HG03521 (cell line): ENCODE measurements around the gene TMEM123.

Experiments used
- ATAC-seq: cut with Tn5 transposase; IDR thresholded peaks from one replicate; pipeline ENCODE4 v1.9.1; 2021; ENCODE audit warnings: mild to moderate bottlenecking, moderate library complexity; ENCODE audit not compliant: unreplicated experiment

Gene TMEM123

DNA sequence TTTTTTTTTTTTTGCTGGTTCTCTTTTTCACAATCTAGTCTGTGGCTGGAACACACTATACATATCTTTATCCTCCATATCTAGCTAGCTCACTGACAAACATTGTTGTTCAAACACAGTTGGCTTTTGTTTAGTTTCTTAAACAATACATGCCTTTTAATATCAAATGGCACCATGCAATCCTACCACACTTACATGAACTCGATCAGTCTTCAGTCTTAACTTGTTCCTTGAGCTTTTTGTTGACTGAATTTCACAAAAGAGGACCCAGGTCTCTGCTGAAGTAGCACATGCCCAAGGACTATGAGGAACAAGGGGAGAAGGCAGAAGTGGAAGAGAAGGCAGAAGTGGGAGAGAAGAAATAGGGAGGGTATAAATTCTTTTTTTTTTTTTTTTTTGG is 25.5 kb downstream of the TMEM123 start:
- ATAC-seq = no peak

DNA sequence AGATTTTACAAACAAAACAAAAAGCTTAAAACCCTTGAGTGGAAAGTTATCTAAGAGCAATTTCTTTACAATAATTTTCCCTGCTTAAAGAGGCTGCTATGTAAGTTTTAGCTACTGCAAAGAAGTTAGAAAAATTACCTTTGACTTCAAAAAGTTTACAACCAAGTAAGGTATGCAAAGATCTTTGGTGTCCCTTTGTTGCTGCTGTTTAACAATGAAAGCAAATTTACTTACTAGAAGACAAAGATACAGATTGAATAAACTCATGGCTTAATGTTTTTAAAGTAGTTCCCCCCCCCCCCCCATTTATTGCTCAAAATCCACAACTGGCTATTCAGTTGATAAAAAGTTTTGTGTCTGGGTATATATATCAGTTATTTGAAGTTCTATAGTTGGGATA is 26.0 kb downstream of the TMEM123 start:
- ATAC-seq = no peak

DNA sequence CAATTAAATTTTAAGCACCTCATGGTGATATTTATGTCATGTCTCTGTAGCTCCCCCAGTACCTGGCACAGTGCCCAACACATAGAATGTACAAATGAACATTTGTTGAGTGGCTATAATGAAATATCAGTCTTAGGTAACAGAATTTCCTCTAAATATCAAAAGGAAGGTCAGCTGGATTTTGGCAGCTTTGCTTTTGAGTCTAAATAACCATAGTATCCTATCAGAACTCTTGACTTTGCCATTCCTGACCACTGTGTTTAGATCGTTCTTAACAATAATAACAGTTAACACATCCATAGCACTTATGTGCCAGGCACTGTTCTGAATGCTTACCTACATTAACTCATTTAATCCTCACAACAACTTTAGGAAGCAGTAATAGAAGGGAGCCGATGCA is 26.6 kb downstream of the TMEM123 start:
- no peak for ATAC-seq

GRCh38 chr11:102423936-102424335 is 28.6 kb downstream of the TMEM123 start:
- ATAC-seq = no peak

DNA sequence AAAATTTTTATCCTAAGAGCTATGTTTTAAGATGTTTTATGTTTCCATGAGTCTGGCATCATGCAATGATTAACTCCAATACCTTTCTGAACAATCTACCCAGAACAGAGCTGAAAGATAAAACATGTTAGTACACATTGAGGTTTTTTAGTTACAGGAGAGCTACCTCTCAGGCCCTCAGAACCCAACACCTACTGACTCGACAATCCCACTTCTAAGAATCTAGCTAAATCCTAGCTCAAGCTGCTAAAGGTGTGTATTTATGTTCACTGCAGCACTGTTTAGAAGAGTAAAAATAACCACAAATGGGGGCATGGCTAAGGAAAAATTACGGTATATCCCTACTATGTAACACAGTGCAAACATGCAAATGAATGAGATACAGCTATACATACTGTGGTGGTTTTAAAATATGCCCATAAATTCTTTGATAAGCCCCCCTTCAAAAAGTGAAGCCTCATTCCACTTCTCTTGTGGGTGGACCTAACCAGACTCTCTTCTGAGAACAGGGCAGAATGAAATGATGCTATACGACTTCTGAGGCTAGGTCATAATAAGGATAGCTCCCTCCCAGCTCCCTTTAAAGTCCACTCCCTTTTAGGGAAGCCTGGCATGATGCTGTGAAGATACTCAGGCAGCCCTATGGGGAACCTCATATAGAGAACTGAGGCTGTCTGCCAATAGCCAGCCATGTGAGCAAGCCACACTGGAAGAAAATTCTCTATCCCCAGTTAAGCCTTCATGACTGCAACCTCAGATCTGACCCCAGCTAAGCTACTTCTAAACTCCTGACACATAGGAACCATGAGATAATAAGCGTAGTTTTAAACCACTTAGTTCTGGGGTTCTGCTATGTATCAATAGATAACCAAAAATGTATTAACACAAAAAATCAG is 29.5 kb downstream of the TMEM123 start:
- no peak for ATAC-seq

- no peak for ATAC-seq
Observed at GRCh38 chr11:102421261-102421660, 31.3 kb downstream of the TMEM123 start.

DNA sequence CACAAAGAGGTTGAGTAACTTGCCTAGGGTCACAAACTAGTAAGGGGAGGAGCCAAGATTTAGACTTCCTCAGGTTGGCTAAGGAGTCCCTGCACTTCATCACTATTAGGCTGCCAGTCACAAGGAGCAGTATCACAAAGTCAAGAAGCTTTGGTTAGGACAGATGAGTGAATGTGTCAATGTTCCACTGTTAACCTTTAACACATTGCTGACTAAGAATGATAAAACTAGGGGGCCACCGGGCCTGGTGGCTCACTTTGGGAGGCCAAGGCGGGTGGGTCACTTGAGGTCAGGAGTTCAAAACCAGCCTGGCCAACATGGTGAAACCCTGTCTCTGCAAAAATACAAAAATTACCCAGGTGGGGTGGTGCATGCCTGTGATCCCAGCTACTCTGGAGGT is 32.0 kb downstream of the TMEM123 start:
- no peak for ATAC-seq

- ATAC-seq = no peak
Observed at GRCh38 chr11:102419181-102419580, 33.4 kb downstream of the TMEM123 start.

DNA sequence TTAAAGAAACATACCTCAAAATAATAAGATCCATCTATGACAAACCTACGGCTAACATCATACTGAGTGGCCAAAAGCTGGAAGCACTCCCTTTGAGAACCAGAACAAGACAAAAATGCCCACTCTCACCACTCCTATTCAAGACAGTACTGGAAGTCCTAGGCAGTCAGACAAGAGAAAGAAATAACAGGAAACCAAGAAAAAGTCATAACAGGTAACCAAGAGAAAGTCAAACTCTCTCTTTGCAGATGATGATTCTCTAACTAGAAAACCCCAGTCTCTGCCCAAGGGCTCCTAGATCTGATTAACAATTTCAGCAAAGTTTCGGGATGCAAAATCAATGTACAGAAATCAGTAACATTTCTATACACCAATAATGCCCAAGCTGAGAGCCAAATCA is 35.6 kb downstream of the TMEM123 start:
- ATAC-seq = no peak

- ATAC-seq = no peak
Observed at GRCh38 chr11:102415304-102415916, 37.2 kb downstream of the TMEM123 start.

DNA sequence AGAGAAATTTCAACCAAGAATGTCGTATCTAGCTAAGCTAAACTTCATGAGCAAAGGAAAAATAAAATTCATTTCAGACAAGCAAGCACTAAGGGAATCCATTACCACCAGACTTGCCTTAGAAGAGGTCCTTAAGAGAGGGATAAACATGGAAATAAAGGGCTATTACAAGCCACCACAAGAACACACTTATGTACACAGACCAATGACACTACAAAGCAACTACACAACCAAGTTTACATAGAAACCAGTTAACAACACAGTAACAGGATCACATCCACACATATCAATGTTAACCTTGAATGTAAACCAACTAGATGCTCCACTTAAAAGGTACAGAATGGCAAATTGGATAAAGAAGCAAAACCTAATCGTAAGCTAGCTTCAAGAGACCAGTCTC is 38.0 kb downstream of the TMEM123 start:
- ATAC-seq = no peak

DNA sequence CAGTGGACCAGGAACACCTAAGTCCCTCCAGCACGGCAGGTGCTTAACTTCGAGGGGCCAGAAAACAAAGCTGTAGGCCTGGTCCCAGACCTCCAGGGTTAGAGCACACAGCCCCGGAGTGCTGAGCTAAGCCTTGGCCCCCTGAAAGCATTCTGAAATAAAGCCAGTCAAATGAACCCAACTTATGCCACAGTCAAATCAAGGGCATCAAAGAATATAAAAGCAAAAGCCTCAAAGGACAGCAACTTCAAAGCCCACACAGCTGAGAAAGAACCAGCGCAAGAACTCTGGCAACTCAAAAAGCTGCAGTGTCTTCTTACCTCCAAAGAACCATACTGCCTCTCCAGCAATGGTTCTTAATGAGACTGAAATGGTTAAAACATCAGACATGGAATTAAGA is 39.1 kb downstream of the TMEM123 start:
- ATAC-seq = no peak

- ATAC-seq = no peak
Observed at GRCh38 chr11:102411142-102411541, 41.4 kb downstream of the TMEM123 start.

DNA sequence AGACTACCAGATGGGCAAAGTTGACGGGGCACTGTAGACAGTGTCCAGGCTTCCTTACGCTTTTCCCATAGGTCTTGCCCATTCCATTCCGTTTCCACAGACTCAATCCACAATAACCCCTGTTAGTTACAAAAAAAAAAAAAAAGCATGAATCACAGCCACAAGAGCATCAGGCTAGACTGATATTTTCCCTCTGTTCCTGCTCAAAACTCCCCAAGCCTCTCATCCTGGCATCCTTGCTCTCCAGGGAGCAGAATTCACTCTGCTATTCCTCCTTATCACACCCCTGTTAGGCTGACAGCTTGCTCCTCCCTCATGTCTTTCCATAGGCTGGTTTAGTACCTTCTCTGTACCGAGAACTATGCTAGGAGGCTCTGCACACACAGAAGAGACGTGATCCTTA is 42.2 kb downstream of the TMEM123 start:
- no peak for ATAC-seq

DNA sequence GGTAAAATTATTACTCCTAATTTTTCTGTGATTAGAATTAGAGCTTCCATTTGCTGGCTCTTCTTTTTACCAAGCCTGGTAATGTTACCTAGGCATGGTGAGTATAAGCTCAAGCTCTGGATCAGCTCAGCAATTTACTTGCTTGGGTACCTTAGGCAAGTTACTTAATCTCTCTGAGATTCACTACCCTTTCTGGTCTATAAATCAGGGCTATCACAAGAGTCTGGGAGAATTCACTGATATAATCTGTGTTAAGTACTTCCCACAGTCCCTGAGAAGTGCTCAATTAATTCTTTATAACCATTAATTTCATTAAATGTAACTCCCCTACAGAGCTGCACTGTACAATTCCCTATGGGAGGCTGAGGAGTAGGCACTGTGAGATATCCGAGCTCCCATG is 44.2 kb downstream of the TMEM123 start:
- ATAC-seq = no peak

- ATAC-seq = no peak
Observed at GRCh38 chr11:102407901-102408300, 44.7 kb downstream of the TMEM123 start.

DNA sequence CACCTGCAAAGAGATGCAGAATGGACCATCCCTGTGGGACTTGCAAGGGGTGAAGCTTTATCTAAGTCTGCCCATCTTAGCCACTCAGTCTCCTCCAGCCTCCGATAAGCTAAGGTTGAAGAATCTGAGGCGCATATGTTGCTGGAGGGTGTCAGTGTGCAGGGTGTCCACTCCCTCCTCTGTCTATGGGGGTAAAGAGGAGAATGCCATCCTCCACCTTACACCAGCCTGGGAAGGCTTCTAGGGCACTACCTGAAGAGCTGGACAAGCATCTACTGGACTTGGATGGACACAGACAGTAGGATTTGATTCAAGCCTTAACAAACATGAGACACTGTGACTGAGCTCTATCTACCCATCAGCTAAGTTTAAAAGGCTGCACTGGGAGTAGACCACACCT is 46.5 kb downstream of the TMEM123 start:
- no peak for ATAC-seq

GRCh38 chr11:102405501-102405900 is 47.1 kb downstream of the TMEM123 start:
- ATAC-seq = no peak

GRCh38 chr11:102402548-102402947 is 50.0 kb downstream of the TMEM123 start:
- no peak for ATAC-seq

- ATAC-seq = no peak
Observed at GRCh38 chr11:102401905-102402304, 50.7 kb downstream of the TMEM123 start.

DNA sequence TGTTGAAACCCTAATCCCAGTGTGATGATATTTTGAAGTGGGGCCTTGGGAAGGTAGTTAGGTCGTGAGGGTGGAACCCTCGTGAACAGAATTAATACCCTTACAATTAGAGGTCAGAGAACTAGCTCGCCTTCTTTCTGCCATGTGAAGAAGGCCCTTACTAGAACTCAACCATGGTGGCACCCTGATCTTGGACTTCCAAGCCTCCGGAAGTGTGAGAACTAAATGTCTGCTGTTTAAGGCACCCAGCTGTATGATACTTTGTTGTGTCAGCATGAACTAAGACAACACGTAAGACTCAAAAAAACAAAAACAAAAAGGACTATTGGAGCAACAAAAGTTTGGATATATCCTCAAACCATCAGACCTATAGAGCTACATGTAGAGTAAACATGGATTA is 52.0 kb downstream of the TMEM123 start:
- no peak for ATAC-seq

GRCh38 chr11:102399189-102399588 is 53.4 kb downstream of the TMEM123 start:
- no peak for ATAC-seq
